Measurements from ENCODE around the gene HSPBAP1.
"Not testable (repeated sequence)": the region's sequence is repeated elsewhere in the genome, so short reads cannot be mapped to it uniquely, and the experiment has no call there.

The HSPBAP1 gene

DNA sequence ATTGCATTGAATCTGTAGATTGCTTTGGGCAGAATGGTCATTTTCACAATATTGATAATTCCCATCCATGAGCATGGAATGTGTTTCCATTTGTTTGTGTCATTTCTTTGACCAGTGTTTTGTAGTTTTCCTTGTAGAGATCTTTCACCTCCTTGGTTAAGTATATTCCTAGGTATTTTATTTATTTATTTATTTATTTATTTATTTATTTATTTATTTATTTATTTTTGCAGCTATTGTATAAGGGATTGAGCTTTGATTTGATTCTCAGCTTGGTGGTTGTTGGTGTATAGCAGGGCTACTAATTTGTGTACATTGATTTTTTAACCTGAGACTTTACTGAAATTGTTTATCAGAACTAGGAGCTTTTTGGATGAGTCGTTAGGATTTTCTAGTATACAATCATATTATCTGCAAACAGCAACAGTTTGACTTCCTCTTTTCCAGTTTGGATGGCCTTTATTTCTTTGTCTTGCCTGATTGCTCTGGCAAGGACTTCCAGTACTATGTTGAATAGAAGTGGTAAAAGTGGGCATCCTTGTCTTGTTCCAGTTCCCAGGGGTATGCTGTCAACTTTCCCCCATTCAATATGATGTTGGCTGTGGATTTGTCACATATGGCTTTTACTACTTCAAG, 82.9 kb downstream of the HSPBAP1 start:
- H3K27ac ChIP-seq (replicated peaks; ENCODE audit: low read length); H2BK5ac ChIP-seq (ENCODE audit: low read length); H3K14ac ChIP-seq (ENCODE audit: low read length); H2BK12ac ChIP-seq (ENCODE audit: low read length); H3K4me3 ChIP-seq (ENCODE audit: low read length in 2 of 2); H3K79me1 ChIP-seq (ENCODE audit: low read depth, low read length); H3K9ac ChIP-seq (ENCODE audit: low read depth, low read length, poor library complexity); H2BK120ac ChIP-seq (ENCODE audit: low read depth, low read length); H2BK15ac ChIP-seq (ENCODE audit: low read length); H2AFZ ChIP-seq (ENCODE audit: low read length); H3K9me3 ChIP-seq (replicated peaks in 1 of 2; ENCODE audit: control insufficient read depth in 2 of 2, insufficient read depth in 1 of 2, low read depth in 1 of 2, low read length in 2 of 2); H3K27me3 ChIP-seq (ENCODE audit: control insufficient read depth in 3 of 3, insufficient read depth in 3 of 3, low read depth in 1 of 3, low read length in 3 of 3); H2AK5ac ChIP-seq (ENCODE audit: low read depth, low read length); H3K36me3 ChIP-seq (replicated peaks in 1 of 2; ENCODE audit: control insufficient read depth in 2 of 2, insufficient read depth in 2 of 2, low read length in 2 of 2); H3K4ac ChIP-seq (ENCODE audit: low read length); DNase-seq (ENCODE audit: low spot score); H4K91ac ChIP-seq (ENCODE audit: low read depth, low read length, poor library complexity); H3K4me2 ChIP-seq (ENCODE audit: insufficient read depth, low read length, poor library complexity, severe bottlenecking); H4K8ac ChIP-seq (ENCODE audit: low read depth, low read length); H3K4me1 ChIP-seq (ENCODE audit: control insufficient read depth in 2 of 2, insufficient read depth in 1 of 2, low read depth in 1 of 2, low read length in 2 of 2); H3K23ac ChIP-seq (ENCODE audit: low read depth, low read length, poor library complexity); H3K18ac ChIP-seq (ENCODE audit: low read length): not testable (repeated sequence)
- WGBS, 2 donors (ENCODE audit: extremely low coverage in 2 of 2, insufficient read length in 2 of 2, insufficient replicate concordance in 1 of 2), result no CpG with 5 or more reads among the region's 1 CpG

DNA sequence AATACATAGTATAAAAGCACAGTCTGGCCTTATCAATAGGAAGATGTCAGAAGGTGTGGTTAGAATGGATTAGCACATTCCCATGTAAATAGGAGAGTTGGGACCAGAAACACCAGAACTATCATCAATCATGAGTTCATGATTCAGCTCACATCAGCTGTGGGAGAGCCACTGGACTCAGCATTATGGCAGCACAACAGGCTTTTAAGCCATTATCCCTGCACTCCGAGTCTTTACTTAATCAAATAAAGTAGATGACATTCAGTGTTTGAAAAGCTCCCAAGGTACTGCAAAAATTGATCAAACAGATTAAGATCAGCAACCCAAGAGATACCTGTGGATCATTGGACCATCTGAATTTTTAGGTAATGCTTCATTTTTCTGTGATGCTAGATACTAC, 88.3 kb downstream of the HSPBAP1 start:
- H3K14ac ChIP-seq (ENCODE audit: low read length), result no peak overlapping the region
- H2BK12ac ChIP-seq (ENCODE audit: low read length), result no peak overlapping the region
- no peak for DNase-seq (ENCODE audit: low spot score)
- no peaks in the 10 kb centered on the region for H3K79me1 ChIP-seq (ENCODE audit: low read depth, low read length)
- H3K23ac ChIP-seq (ENCODE audit: low read depth, low read length, poor library complexity), result no peak overlapping the region
- no peaks in the 10 kb centered on the region for H3K4me1 ChIP-seq (ENCODE audit: control insufficient read depth in 2 of 2, insufficient read depth in 1 of 2, low read depth in 1 of 2, low read length in 2 of 2)
- no peak overlapping the region for H2BK5ac ChIP-seq (ENCODE audit: low read length)
- H4K91ac ChIP-seq (ENCODE audit: low read depth, low read length, poor library complexity), result no peak overlapping the region
- no peak overlapping the region for H2BK120ac ChIP-seq (ENCODE audit: low read depth, low read length)
- no peak overlapping the region for H3K4me3 ChIP-seq (ENCODE audit: low read length in 2 of 2)
- no peak overlapping the region for H2AFZ ChIP-seq (ENCODE audit: low read length)
- H3K27me3 ChIP-seq (ENCODE audit: control insufficient read depth in 3 of 3, insufficient read depth in 3 of 3, low read depth in 1 of 3, low read length in 3 of 3), result peaks cover 0 to 4% (median 0%) of the 10 kb centered on the region in 3 experiments
- H3K18ac ChIP-seq (ENCODE audit: low read length), result no peak overlapping the region
- H3K4ac ChIP-seq (ENCODE audit: low read length), result no peak overlapping the region
- no CpG with 5 or more reads among the region's 1 CpG for WGBS, 2 donors (ENCODE audit: extremely low coverage in 2 of 2, insufficient read length in 2 of 2, insufficient replicate concordance in 1 of 2)
- no peaks in the 10 kb centered on the region for H3K9me3 ChIP-seq (replicated peaks in 1 of 2; ENCODE audit: control insufficient read depth in 2 of 2, insufficient read depth in 1 of 2, low read depth in 1 of 2, low read length in 2 of 2)
- H2AK5ac ChIP-seq (ENCODE audit: low read depth, low read length), result no peak overlapping the region
- H2BK15ac ChIP-seq (ENCODE audit: low read length), result no peak overlapping the region
- no peak overlapping the region for H3K4me2 ChIP-seq (ENCODE audit: insufficient read depth, low read length, poor library complexity, severe bottlenecking)
- no peak overlapping the region for H3K9ac ChIP-seq (ENCODE audit: low read depth, low read length, poor library complexity)
- H3K27ac ChIP-seq (replicated peaks; ENCODE audit: low read length), result no peak overlapping the region
- no peaks in the 10 kb centered on the region for H3K36me3 ChIP-seq (replicated peaks in 1 of 2; ENCODE audit: control insufficient read depth in 2 of 2, insufficient read depth in 2 of 2, low read length in 2 of 2)
- H4K8ac ChIP-seq (ENCODE audit: low read depth, low read length), result no peak overlapping the region

DNA sequence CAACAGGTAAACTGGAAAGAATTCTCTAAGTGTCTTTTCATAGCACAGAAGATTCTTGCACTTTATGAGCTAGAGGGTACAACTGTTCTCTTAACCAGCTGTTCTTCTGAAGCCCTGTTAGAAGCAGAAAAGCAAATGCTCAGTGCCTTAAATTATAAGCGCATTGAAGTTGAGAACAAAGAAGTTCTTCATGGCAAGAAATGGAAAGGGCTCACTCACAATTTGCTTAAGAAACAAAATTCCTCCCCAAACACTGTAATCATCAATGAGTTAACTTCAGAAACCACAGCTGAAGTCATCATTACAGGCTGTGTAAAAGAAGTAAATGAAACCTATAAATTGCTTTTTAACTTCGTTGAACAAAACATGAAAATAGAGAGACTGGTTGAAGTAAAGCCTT, 93.4 kb downstream of the HSPBAP1 start:
- H3K18ac ChIP-seq (ENCODE audit: low read length), result no peak overlapping the region
- H3K27ac ChIP-seq (replicated peaks; ENCODE audit: low read length), result no peak overlapping the region
- H4K8ac ChIP-seq (ENCODE audit: low read depth, low read length), result no peak overlapping the region
- H2BK15ac ChIP-seq (ENCODE audit: low read length), result no peak overlapping the region
- H3K4me3 ChIP-seq (ENCODE audit: low read length in 2 of 2), result no peak overlapping the region
- H3K27me3 ChIP-seq (ENCODE audit: control insufficient read depth in 3 of 3, insufficient read depth in 3 of 3, low read depth in 1 of 3, low read length in 3 of 3), result peaks cover 0 to 4% (median 0%) of the 10 kb centered on the region in 3 experiments
- H3K4ac ChIP-seq (ENCODE audit: low read length), result no peak overlapping the region
- H3K9ac ChIP-seq (ENCODE audit: low read depth, low read length, poor library complexity), result no peak overlapping the region
- DNase-seq (ENCODE audit: low spot score), result no peak
- no CpG with 5 or more reads among the region's 2 CpGs for WGBS, 2 donors (ENCODE audit: extremely low coverage in 2 of 2, insufficient read length in 2 of 2, insufficient replicate concordance in 1 of 2)
- H3K36me3 ChIP-seq (replicated peaks in 1 of 2; ENCODE audit: control insufficient read depth in 2 of 2, insufficient read depth in 2 of 2, low read length in 2 of 2), result no peaks in the 10 kb centered on the region
- H2AFZ ChIP-seq (ENCODE audit: low read length), result no peak overlapping the region
- no peaks in the 10 kb centered on the region for H3K4me1 ChIP-seq (ENCODE audit: control insufficient read depth in 2 of 2, insufficient read depth in 1 of 2, low read depth in 1 of 2, low read length in 2 of 2)
- H2BK120ac ChIP-seq (ENCODE audit: low read depth, low read length), result no peak overlapping the region
- H3K4me2 ChIP-seq (ENCODE audit: insufficient read depth, low read length, poor library complexity, severe bottlenecking), result no peak overlapping the region
- no peak overlapping the region for H2BK5ac ChIP-seq (ENCODE audit: low read length)
- no peaks in the 10 kb centered on the region for H3K9me3 ChIP-seq (replicated peaks in 1 of 2; ENCODE audit: control insufficient read depth in 2 of 2, insufficient read depth in 1 of 2, low read depth in 1 of 2, low read length in 2 of 2)
- no peak overlapping the region for H2BK12ac ChIP-seq (ENCODE audit: low read length)
- no peak overlapping the region for H2AK5ac ChIP-seq (ENCODE audit: low read depth, low read length)
- no peaks in the 10 kb centered on the region for H3K79me1 ChIP-seq (ENCODE audit: low read depth, low read length)
- no peak overlapping the region for H4K91ac ChIP-seq (ENCODE audit: low read depth, low read length, poor library complexity)
- no peak overlapping the region for H3K14ac ChIP-seq (ENCODE audit: low read length)
- no peak overlapping the region for H3K23ac ChIP-seq (ENCODE audit: low read depth, low read length, poor library complexity)

DNA sequence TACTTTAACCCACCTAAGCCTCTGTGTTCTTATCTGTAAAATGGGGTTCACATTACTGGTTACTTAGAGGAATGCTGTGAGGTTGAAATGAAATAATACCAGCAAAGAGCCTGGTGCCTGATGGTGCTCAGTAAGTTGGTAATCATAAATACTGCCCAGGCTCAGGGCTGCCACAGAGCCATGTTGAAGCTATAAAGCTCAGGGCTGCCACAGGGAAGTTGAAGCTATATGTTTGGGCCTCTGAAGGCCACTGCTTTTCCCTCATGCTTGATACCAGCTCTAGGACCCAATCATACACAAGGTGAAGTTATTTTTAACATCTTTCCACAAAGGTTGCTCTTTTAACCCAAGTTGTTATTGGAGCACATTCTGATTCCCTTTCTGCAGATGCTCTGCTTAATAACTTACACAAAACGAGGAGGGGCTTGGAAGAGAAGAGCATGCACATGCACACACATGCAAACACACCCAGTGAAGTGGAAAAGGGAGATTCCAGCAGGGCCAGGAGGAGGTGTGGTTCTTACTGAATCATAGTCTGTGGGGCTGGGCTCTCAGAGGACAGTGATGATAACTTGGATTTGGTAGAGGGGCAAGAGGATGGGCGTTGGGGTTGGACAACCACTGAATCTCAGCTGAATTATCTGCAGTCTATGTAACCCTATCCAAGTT, 95.5 kb downstream of the HSPBAP1 start:
- Histone ChIP-seq H3K79me1 (ENCODE audit: low read depth, low read length) (no peaks in the 10 kb centered on the region), H3K4me1 (ENCODE audit: control insufficient read depth in 2 of 2, insufficient read depth in 1 of 2, low read depth in 1 of 2, low read length in 2 of 2) (no peaks in the 10 kb centered on the region), H2AFZ (ENCODE audit: low read length) (no peak overlapping the region), H2BK15ac (ENCODE audit: low read length) (no peak overlapping the region), H3K27ac (replicated peaks; ENCODE audit: low read length) (no peak overlapping the region), H3K9ac (ENCODE audit: low read depth, low read length, poor library complexity) (no peak overlapping the region), H2BK12ac (ENCODE audit: low read length) (no peak overlapping the region), H2BK5ac (ENCODE audit: low read length) (no peak overlapping the region), H3K14ac (ENCODE audit: low read length) (no peak overlapping the region), H3K27me3 (ENCODE audit: control insufficient read depth in 3 of 3, insufficient read depth in 3 of 3, low read depth in 1 of 3, low read length in 3 of 3) (no peaks in the 10 kb centered on the region), H2BK120ac (ENCODE audit: low read depth, low read length) (no peak overlapping the region), H3K4me3 (ENCODE audit: low read length in 2 of 2) (no peak overlapping the region), H4K91ac (ENCODE audit: low read depth, low read length, poor library complexity) (no peak overlapping the region), H3K4me2 (ENCODE audit: insufficient read depth, low read length, poor library complexity, severe bottlenecking) (no peak overlapping the region), H2AK5ac (ENCODE audit: low read depth, low read length) (no peak overlapping the region), H4K8ac (ENCODE audit: low read depth, low read length) (no peak overlapping the region), H3K23ac (ENCODE audit: low read depth, low read length, poor library complexity) (no peak overlapping the region), H3K36me3 (replicated peaks in 1 of 2; ENCODE audit: control insufficient read depth in 2 of 2, insufficient read depth in 2 of 2, low read length in 2 of 2) (no peaks in the 10 kb centered on the region), H3K9me3 (replicated peaks in 1 of 2; ENCODE audit: control insufficient read depth in 2 of 2, insufficient read depth in 1 of 2, low read depth in 1 of 2, low read length in 2 of 2) (no peaks in the 10 kb centered on the region), H3K18ac (ENCODE audit: low read length) (no peak overlapping the region), H3K4ac (ENCODE audit: low read length) (no peak overlapping the region)
- DNase-seq (ENCODE audit: low spot score), result no peak
- WGBS, 2 donors (ENCODE audit: extremely low coverage in 2 of 2, insufficient read length in 2 of 2, insufficient replicate concordance in 1 of 2), result no CpG with 5 or more reads among the region's 2 CpGs
